ENCODE results near the gene SMOC2.

SMOC2 gene

DNA sequence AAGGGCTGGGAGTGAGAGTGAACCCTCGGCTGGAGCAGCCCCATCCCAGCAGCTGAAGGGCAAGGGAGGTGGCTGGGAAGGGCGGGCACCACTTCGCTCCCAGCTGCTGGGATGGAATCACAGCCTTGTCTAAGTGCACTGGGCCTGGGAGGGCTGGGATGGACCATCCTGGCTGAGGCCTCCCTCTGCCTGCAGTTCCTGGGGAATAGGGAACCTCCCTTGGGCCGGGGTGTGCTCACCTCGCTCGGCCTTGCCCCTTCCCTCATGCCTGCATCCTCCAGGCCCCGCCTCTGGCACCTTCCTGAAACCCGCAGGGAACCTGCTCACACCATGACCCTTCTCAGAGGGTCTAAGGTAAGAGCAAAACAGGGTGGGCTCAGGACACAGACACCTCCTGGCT, 53.7 kb downstream of the SMOC2 start:
- no peak for DNase-seq

DNA sequence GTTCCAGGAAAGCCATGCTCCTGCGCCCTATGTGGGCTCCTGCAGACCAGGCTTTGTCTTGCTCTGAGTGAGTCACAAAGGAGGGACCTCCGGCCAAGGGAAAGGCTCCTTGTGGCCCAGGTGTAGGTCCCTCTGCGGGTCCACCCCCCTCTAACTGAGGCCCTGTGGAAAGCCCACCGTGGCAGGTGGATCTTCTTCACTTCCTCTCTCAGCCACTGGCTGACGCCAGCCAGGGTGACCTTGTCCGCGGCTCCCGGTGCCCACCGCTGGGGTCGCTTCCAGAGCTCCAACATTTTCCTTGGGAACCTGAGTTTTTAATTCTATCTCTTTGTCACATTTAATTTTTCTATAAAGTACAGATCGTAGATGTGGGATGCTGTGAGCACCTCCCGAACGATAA, 54.1 kb downstream of the SMOC2 start:
- no peak for DNase-seq

DNA sequence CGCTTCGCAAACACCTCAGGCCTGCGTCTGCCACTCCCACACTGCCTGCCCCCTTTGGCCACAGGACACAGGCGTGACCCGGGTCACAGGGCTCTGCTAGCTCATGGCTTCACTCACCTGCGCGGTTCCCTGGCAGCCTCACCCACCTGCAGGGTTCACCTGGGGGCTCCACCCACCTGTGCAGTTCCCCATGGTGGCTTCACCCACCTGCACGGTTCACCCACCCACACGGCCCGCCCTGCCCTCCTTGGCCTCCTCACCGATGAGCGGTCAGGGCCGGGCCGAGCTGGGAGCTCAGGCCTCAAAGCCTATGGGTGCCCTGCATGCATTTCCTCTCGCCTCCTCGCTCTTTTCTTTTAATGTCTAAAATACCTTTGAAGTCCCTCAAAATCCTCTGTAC, 54.7 kb downstream of the SMOC2 start:
- no peak for DNase-seq

DNA sequence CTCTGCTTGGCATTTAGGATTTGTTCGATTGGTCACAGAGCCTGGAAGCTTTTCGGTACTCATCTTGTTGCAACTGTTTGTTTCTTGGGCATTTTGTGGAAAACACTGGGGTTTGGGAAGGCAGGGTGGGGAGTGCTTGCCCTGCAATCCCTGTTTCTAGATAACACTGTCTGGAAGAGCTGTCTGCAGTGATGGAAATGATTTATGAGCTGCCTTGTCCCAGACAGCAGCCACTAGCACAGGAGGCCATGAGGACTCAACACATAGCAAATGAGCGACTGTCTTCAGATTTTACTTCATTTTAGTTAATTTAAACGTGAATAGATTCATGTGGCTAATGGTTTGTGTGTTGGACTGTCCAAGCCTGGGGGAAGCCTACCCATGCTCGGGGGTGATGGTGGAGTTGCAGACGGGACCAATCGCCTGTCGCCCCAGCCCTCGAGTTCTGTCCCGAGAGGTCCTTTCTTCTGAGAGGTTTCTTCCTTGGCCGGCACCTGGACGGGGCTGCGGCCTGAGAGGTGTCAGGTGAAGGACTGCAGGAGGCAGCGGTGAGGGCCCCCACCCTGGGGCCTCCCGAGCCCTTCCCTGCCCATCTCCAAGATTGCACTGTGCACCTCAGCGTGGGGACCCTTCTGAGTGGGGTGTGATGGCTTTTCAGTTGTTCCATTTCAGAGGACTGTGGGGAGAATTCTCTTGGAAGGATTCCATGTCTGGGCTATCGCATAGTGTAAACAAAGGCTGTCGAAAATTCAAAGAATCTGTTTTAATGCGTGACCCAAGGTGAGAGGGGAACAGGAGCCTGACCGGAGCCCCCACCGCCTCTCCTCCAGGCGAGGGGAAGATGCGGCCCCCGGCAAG, 55.4 kb downstream of the SMOC2 start:
- DNase-seq, result no peak

DNA sequence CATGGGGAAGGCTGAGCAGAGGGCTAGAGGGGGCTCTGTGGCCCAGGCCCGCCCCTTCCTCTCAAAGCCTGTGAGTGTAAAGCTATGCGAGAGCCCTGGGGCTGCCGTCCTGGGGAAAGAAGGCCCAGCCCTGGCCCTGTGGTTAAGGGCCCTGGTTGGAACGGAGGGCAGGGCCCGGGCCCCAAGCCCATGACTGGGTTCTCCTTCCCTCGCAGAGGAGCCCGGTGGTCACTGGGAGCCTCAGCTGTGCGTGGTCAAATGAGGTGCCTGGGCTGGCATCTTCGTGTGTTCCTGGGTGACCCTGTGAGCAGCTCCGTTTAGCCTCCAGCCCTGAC, 56.0 kb downstream of the SMOC2 start:
- DNase-seq, result no peak

DNA sequence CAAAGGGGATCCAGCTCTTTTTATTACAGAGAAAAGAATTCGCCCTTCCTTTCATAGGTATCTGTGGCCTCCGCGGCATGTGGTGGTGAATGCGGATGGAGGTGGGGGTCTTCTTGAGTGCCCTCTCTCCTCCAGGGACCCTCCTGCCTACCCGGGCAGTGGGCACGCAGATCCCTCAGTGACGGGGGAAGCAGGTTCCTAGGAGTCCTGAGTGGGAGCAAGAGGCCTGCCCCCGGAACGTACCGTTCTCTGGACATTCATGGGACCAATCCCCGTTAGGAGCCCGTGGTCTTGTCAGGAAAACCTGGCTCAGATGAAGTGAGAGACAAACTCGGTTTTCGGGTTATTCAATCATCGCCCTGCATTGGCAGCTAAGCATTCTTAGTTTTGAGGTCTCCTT, 56.4 kb downstream of the SMOC2 start:
- DNase-seq, result no peak

DNA sequence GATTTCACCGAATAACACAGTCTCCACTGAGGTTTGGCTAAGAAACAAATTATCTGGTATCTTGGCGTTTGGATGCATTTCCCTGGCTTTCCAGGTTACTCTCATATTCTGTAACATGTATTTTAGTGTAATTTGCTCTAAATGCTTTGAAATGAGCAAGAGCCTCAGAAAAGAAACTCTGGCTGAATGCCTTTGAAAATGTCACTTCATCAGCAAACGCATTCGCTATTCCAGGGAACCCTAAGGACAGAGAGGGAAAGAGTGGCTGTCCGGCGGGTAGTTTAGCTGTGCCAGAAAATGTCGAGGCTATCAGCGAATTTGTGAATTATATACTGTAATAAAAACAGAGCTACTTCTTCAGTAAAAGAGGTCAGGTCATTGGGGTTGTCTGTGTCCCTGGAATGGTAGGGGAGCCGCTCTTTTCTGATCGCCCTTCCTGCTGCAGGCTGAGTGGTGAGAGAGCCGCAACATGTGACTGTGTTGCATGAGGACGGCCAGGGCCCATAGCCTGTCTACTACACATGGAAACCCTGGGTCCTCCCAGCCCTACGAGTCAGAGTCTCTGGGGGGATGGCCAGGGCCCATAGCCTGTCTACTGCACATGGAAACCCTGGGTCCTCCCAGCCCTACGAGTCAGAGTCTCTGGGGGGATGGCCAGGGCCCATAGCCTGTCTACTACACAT, 57.3 kb downstream of the SMOC2 start:
- DNase-seq, result no peak

DNA sequence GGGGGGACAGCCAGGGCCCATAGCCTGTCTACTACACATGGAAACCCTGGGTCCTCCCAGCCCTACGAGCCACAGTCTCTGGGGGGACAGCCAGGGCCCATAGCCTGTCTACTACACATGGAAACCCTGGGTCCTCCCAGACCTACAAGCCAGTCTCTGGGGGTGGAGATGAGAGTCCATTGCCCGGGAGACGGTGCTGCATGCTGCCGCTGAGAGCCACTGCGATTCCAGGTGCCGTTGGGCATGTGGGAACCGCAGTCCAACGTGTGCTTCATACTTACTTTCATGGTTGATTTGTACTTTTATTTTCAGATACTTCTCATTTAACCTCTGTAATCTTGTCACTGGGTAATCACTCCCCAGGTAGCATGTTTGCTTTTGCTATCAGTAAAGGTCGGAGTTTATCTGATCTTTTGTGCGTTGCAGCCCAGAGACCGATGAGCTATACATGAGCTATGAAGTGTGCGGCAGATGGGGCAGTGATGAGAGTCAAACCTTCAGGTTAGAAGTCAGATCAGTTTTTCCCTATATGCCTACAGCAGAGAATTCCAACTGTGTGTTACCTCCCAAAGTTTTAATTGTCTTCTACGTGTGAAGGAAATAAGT, 58.2 kb downstream of the SMOC2 start:
- DNase-seq, result no peak

DNA sequence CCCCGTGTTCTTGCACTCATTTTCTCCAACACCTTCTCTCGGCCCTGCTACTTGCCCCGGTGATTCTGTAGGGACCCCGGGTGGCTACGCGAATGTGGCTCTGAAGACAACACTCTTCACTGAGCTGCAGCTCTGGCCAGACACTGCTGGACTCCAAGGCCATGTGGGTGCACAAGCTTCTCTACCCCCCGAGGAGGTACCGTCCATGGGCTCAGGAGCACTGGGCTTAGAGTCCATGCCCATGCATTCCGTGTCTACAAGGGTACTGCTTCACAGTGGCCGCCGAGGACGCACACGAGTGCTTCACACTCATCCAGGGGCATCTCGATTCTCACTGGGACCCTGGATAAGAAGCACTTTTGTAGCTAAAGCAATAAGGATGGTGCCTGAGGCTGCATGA, 59.5 kb downstream of the SMOC2 start:
- no peak for DNase-seq

DNA sequence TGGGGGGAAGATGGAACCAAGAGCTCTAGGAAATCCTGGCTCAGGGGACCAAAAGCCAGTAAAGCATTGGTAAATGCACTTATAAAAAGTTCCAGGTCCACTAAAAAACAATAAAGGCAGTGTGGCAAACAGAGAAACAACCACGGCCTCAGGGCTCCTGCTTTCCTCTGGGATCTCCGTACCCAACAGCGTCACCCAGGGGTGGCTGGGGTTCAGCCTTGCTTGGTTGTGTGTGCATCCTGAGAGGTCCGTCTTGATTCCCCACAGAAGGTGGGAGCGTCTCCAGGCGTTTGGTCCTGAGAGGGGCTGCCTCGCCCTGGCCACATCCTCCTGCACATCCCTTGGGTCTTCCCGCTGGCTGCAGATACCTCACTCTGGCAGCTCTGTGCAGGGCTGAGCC, 60.6 kb downstream of the SMOC2 start:
- DNase-seq, result no peak

DNA sequence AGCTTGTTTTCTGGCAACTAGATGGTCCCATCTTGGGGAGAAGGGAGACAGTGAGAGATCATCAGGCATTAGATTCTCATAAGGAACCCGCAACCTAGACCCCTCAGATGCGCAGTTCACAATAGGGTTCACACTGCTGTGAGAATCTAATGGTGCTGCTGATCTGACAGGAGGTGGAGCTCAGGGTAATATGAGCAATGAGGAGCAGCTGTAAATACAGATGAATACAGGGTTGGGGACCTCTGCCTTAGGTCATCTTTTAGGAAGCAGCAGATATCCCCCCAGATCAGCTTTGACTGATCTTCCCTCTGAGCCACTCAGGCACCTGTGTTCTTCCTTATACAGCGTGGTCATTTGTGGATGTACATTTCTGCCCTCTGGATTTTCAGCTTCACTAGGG, 63.4 kb downstream of the SMOC2 start:
- no peak for DNase-seq

DNA sequence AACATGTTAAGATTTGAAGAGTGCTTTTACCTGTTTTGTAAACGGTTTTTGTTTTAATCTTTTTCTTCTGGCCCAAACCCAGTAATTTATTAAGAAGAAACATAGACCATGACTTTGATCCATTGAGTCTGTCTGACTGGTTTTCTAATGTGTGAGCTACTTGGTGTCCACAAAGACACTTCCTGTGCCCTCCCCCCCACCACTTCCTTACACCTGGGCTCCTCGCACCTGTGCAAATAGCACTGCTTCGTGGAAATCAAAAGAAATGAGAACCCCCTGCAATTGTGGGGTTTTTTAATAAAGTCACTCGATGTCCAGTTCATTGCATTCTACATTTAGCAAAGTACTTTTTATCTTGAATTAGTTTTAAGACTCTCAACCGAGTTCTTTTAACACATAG, 65.5 kb downstream of the SMOC2 start:
- no peak for DNase-seq

DNA sequence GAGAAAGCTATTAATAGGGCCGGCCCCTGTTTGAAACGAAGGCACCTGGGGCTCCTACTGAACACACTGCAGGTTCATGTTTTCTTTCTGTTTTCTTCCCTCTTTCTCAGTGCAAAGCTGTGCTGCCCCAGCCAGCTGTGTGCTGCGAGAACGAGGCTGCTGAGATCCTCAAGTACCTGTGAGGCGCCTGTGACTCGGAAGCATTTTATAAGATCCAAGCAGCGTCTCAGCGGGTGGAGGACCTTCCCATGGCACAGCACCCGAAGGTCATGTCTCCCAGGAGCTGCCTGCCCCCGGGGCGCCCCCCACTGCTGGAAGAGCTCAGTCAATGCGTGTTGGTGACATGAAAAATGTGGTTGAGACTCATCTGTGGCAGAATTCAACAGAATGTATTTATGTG, 66.3 kb downstream of the SMOC2 start:
- no peak for DNase-seq

DNA sequence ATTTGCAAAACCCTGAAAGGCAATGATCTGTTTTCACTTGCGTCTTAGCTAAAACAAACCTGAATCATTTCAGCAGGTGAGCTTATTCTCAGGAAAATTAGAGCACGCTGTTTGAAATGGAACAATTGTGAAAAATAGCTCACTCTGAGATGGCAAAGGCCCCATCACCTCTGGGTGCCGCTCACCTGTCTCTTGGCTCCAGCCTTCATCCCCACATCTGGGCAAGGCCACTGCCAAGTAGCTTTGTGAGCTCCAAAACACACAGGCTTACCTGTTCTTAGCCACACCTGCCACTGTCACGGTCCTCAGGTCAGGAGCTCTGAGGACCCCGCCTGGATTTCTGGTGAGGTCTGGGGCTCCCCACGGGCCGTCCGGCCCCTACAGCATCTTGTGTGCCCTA, 66.7 kb downstream of the SMOC2 start:
- no peak for DNase-seq

DNA sequence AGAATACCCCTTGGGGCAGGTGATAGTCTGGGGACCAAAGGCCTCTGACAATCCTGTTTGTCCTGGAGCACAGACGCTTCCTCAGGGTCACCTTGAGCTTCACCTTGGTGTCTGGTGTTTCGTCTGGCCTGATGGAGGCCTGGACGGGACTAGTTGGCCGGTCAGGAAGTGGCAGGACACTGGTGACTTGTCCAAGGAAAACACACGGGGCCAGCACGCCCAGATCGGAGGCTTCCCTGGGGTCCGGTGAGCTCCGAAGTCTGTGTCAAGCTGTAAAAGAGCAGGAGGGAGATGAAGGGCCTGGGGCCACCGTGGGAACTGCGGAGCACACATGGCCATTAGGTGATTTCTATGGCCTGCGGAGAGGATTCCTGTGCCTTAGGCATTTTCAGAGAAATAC, 67.9 kb downstream of the SMOC2 start:
- no peak for DNase-seq

DNA sequence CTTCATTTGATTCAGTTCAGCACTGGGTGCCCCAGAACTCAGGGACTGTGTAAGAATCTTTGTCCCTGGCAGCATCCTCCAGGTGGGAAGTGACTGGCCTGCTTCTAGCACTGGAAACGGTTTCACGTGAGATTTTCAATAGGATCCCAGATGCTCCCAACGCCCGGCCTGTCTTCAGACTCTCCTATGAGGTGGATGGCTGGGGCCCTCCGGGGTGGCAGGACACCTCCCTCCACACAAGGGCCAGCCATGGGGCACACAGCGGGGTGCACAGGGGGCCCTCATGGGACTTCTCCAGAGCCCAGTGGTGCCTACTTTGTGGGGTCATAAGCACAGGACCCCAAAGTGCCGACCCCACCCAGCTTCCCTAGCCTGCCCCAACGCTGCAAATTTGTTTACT, 72.8 kb downstream of the SMOC2 start:
- DNase-seq, result no peak

DNA sequence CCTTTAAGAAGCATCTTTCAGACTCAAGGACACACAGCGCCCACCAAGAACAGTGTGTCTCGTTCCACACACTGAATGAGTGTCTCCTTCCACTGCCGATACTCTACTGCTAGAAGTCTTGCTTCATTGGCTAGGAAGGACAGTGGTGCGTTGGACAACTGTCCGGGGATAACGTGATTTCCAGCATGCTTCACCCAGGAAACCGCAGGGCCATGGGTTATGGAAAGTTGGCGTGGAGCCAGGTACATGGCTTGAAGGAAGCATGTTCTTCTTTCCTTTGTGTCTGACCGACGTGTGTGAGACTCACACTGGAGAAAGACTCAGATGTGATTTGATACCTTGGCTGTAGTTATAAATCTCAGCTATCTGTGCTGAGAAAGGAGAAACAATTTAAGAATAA, 73.2 kb downstream of the SMOC2 start:
- no peak for DNase-seq

DNA sequence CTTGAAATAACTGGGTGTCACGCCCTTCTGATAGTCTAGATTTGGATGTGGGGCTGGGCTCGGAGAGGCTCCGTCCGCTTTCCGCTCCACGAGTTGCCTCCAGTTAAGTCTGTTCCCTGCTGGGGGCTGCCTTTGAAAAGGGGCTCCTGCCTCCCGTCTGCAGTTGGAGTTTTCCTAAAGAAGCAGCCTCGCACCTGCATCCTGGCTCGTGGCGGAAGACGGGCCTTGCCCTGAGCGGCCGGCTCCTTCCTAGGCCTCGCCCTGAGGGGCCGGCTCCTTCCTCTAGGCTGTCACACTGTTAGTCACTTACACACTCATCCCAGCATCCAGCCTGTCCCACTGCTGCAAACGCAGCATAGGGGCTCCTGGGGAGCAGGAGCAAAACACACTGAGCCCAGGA, 74.4 kb downstream of the SMOC2 start:
- DNase-seq, result no peak

DNA sequence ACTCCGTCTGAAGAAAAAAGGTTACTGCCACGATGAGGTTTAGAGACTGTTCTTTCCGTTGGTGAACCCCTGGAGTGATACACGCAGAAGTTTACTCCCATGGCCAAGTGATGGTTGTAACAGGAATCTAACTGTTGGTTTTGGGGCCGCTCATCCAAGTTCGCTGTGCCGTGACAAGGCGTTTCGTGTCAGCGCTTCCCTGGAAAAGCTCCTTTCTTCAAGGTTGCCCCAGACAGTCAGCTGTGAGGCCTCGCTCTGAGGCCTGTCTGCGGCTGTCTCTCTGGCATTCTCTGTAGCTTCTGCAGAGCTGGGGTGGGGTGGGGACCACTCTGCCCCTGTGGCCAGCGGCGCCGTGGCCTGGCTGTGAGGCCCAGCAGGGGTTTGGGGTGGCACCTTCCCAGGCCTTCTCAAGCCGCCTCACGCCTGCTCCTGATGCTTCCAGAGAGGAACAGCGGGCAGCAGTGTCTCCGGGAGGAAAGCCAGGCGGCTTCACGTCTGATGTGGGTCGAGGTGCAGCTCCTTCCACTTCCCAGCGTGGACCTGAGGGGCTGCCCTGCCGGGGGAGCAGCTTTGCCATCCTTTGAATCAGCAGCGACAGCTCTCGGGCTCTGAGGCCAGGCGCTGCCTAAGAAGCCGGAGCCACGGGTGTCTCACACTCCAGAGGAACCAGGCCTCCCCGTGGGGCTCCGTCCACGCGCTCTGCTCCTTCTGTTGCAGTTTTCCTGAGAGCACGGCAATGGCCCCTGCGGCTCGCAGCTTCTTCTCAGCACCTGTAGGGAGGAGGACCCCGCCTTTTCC, 76.2 kb downstream of the SMOC2 start:
- no peak for DNase-seq

DNA sequence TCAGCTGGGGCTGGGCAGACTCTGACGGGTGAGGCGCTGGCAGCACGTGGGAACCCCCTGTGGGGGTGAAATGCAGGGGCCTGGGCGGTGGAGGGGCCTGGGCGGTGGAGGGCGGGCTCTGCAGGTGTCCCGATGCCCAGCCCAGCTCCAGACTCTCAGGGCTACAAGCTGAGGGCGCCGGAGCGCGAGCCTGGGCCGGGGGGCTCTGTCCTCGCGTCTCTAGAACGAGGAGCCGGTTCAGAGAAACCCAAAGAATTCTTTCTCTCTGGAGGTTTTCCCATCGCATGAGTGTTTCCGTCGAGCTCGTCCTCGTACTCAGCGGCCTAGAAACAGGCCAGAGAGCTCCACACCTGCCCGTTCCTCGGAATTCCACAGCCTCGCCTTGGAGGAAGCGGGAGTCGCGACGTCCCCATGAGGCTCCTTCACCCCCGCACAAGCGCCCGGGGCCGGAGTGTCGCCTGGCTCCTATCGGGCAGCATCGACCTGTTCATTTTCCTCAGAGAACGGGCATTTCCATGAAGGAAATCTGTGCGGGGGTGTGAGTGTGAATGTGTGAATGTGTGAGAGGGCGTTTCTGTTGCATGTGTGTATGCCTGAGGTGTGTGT, 76.9 kb downstream of the SMOC2 start:
- no peak for DNase-seq

DNA sequence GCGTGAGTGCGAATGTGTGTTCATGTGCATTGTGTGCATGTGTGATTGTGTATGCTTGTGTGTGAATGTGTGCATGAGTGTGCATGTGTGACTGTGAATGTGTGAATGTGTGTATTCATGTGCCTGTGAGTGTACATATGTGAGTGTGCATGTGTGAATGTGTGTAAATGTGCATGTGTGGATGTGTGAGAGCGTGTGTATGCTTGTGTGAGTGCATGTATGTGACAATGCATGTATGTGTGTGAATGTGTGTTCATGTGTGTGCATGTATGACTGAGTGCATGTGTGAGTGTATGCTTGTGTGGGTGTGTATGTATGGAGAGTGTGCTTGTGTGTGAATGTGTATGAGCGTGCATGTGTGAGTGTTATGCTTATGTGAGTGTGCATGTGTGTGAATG, 77.4 kb downstream of the SMOC2 start:
- DNase-seq, result no peak

DNA sequence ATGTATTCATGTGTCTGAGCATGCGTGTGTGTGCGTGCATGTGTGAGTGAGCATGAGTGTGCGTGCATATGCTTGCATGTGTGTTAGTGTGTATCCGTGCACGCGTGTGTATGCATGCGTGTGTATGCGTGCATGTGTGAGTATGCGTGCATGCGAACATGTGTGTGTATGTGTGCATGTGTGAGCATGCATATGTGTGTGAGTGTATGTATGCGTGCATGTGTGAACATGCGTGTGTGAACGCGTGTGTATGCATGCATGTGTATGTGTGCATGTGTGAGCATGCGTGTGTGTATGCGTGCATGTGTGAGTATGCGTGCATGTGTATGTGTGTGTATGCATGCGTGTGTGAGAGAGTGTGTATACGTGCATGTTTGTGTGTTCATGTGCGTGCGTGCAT, 77.9 kb downstream of the SMOC2 start:
- no peak for DNase-seq

DNA sequence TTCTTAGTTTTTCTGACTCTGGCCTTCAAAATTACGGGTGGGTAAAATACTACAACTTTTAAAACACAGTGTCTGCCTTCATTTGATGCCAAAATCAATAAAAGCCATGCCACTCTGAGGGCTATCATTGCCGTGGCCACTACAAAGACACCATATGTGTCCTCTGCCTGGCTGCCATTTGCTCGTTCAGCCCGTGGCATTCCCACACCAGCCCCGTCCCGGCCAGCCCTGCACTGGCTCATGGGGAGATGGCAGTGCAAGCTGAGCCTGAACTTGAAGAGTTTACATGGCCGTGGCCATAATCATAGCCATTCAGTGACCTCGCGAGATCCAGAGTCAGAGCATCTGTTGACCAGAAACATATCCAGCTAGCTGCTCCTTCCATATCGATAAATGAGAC, 79.2 kb downstream of the SMOC2 start:
- DNase-seq, result no peak

Measured in activated T-cell treated with anti-CD3 and anti-CD28 coated beads, Interleukin-2, amount 50 U/mL, for 48 hours (primary cell).